Lower lobe of right lung (tissue), 2 donors: ENCODE measurements around the gene JAM3. TPM values are rescaled to one million over a fixed set of nuclear protein-coding genes. Genes with fewer than 3 reads are reported as not detected.

ENCODE experiments used
- ATAC-seq, 2 donors: fragments of 200-7000 bp; cut with Tn5 transposase; one replicate each; pipeline ENCODE4 v1.9.1; 2020 to 2022; ENCODE audit warnings: mild to moderate bottlenecking in 2 of 2, moderate library complexity in 2 of 2
- DNase-seq: peaks from one replicate; pipeline ENCODE4 v3.0.0-alpha.2; 2020
- H3K27ac ChIP-seq: fragments of 200-600 bp; one replicate; pipeline ENCODE4 v1.8.0; 2022
- H3K27me3 ChIP-seq: fragments of 200-600 bp; one replicate; pipeline ENCODE4 v1.8.0; 2022; ENCODE audit warnings: low read depth
- H3K36me3 ChIP-seq: fragments of 200-600 bp; one replicate; pipeline ENCODE4 v1.8.0; 2022; ENCODE audit warnings: mild to moderate bottlenecking
- H3K4me1 ChIP-seq: fragments of 200-600 bp; one replicate; pipeline ENCODE4 v1.8.0; 2022
- H3K4me3 ChIP-seq: fragments of 200-600 bp; one replicate; pipeline ENCODE4 v1.8.0; 2022; ENCODE audit warnings: mild to moderate bottlenecking
- H3K9me3 ChIP-seq: fragments of 200-600 bp; one replicate; pipeline ENCODE4 v1.8.0; 2022
- intact Hi-C: fragments of 100-400 bp; cut with DNase I; formaldehyde crosslinking; loops from one replicate; pipeline ENCODE4 v1.11.0; 2022
- total RNA-seq: library from RNA; stranded (reverse); fragmentation: NEBNext Ultra II Directional; extraction: Animal tissue kit (Norgen Biotek cat#: 25700); gene quantifications from one replicate; pipeline ENCODE4 v1.2.1, GENCODE V29; 2021
- TF ChIP-seq, protein P1 (sequence below): fragments of 200-600 bp; IDR thresholded peaks from one replicate; pipeline ENCODE4 v1.8.0; 2022; ENCODE audit warnings: antibody characterized with exemption, mild to moderate bottlenecking
- donor health status: DM: no; HTN: yes; CAD: no; lungs with severe emphysema.

JAM3 gene
- total RNA-seq, 1 donor from 2014 or later, result 32.1 TPM

DNA sequence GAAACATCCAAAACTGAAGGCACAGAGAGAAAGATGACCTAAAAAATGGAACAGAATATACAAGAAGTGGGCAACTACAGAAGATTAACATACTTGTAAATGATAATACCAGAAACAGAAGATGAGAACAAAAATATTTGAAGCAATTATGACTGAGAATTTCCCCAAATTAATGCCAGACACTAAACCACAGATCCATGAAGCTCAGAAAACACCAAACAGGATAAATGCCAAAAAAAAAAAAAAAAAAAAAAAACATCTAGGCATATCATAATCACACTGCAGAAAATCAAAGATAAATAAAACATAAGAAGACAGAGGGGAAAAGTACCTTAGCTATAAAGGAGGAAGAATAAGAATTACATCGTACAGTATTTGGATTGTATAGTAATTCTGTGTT, 65.3 kb downstream of the JAM3 start:
- TF ChIP-seq, protein P1, sequence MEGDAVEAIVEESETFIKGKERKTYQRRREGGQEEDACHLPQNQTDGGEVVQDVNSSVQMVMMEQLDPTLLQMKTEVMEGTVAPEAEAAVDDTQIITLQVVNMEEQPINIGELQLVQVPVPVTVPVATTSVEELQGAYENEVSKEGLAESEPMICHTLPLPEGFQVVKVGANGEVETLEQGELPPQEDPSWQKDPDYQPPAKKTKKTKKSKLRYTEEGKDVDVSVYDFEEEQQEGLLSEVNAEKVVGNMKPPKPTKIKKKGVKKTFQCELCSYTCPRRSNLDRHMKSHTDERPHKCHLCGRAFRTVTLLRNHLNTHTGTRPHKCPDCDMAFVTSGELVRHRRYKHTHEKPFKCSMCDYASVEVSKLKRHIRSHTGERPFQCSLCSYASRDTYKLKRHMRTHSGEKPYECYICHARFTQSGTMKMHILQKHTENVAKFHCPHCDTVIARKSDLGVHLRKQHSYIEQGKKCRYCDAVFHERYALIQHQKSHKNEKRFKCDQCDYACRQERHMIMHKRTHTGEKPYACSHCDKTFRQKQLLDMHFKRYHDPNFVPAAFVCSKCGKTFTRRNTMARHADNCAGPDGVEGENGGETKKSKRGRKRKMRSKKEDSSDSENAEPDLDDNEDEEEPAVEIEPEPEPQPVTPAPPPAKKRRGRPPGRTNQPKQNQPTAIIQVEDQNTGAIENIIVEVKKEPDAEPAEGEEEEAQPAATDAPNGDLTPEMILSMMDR, result no peak
- Histone ChIP-seq H3K36me3 (no peaks in the 10 kb centered on the region), H3K27ac (no peak overlapping the region), H3K27me3 (no peaks in the 10 kb centered on the region), H3K9me3 (peaks cover 11% of the 10 kb centered on the region), H3K4me1 (no peaks in the 10 kb centered on the region), H3K4me3 (no peak overlapping the region)
- no peak for ATAC-seq
- DNase-seq, result no peak
- intact Hi-C loops, result loop anchor here (10.0 kb wide), 1 partner anchor 79 kb away; no protein-coding TSS in a partner anchor

DNA sequence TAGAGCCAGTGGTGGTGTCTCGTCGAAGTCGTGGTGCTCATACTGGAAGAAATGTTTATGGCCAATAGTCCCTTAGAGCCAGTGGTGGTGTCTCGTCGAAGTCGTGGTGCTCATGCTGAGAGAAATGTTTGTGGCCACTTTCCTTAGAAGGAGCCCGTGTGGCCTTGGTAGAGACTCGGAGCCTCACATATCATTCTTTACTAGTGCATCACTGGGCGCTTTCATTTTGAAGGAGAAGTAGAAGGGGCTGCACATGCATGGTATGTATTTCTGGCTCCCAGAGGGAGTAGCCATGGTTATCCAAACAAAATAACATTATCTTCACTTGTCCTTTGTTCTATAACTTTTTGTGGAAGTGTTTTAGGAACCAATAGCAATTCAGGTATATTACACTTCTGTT, 69.5 kb downstream of the JAM3 start:
- no peaks in the 10 kb centered on the region for H3K9me3 ChIP-seq
- no peak overlapping the region for H3K27ac ChIP-seq
- H3K36me3 ChIP-seq, result no peaks in the 10 kb centered on the region
- H3K4me1 ChIP-seq, result no peaks in the 10 kb centered on the region
- H3K27me3 ChIP-seq, result no peaks in the 10 kb centered on the region
- ATAC-seq (no peak), DNase-seq (no peak)
- intact Hi-C loops, result loop anchor here (10.0 kb wide), 1 partner anchor 84 kb away; no protein-coding TSS in a partner anchor
- TF ChIP-seq, protein P1, result no peak
- no peak overlapping the region for H3K4me3 ChIP-seq

DNA sequence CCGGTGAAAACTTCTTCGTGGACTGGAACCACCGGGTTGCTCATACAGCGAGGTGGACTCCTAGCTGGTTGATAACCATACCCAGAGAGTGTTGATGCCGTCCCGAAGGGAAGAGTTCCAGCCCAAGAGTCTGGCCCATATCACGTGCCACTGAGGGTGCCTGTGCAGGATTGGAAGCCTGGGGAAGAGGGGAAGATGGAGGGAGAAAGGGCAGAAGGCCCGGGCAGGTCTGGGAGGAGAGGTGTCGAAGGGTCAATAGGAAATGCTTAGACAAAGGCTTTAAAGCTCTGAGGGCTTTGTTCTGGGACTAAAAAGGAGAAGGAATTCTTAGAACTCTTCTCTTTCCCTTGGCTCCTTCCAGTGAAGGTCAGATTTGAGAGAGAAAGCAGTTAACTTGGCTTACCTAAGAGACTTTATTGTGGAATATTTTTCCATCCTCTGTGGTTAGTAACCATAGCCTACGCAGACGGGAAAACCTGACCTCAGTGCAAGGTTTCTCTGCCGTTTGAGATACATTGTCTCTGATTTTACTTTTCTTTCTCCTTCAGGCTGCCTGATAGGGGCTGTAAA, 70.5 kb downstream of the JAM3 start:
- ATAC-seq (peak in 1 of 2 donors; percentile 7), DNase-seq (no peak)
- H3K4me1 ChIP-seq, result no peaks in the 10 kb centered on the region
- TF ChIP-seq, protein P1, result no peak
- no peaks in the 10 kb centered on the region for H3K27me3 ChIP-seq
- intact Hi-C loops, result loop anchor here (10.0 kb wide), 1 partner anchor 85 kb away; no protein-coding TSS in a partner anchor
- H3K4me3 ChIP-seq, result no peak overlapping the region
- H3K9me3 ChIP-seq, result no peaks in the 10 kb centered on the region
- no peaks in the 10 kb centered on the region for H3K36me3 ChIP-seq
- no peak overlapping the region for H3K27ac ChIP-seq

DNA sequence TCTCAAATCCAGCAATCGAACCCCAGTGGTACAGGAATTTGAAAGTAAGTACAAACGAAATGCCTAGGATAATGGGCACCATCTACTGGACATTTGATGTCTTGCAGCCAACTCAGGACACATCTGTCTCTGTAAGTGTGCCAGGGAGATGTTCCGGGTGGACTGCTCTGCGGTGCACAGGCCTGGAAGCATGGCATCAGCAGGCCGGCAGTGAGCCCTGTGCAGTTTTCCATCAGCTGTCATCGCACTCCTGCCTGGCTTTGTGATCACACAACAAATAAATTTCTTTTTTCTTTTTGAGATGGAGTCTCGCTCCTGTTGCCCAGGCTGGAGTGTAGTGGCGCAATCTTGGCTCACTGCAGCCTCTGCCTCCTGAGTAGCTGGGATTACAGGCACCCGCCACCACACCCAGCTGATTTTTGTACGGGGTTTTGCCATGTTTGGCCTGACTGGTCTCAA, 71.0 kb downstream of the JAM3 start:
- Histone ChIP-seq H3K36me3 (no peaks in the 10 kb centered on the region), H3K9me3 (no peaks in the 10 kb centered on the region), H3K4me3 (no peak overlapping the region), H3K27ac (no peak overlapping the region), H3K27me3 (no peaks in the 10 kb centered on the region), H3K4me1 (no peaks in the 10 kb centered on the region)
- intact Hi-C loops, result loop anchor here (10.0 kb wide), 1 partner anchor 85 kb away; no protein-coding TSS in a partner anchor
- peak; percentile 72 to 83 for ATAC-seq
- DNase-seq, result no peak
- TF ChIP-seq, protein P1, result peak; percentile 86

DNA sequence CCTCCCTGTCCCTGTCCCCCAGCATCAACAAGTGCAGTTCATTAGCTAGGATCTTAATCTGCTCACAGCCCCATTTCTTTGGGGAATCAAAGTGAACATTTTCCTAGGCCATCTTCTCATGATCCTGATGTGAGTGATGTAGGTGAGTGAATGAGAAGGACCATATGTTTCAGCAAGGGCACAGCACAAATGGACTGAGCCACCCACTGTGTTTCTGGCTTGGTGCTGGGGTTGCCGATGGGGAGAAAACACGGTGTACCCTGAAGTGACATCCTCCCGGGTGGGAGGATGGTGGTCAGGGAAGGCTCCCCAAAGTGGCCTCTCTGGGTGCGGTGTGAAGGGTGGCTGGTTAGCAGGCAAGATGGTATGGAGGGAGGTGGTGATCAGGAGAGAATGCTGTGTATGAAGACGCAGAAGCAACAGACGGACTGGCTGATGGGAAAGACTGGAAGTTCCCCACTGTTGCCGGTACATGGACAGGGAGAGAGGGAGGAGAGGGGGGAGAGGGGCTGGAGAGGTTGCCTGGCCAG, 72.2 kb downstream of the JAM3 start:
- ATAC-seq, result no peak
- no peaks in the 10 kb centered on the region for H3K27me3 ChIP-seq

More for the DNA sequence above, 72.2 kb downstream of the JAM3 start:
- H3K9me3 ChIP-seq, result no peaks in the 10 kb centered on the region
- H3K36me3 ChIP-seq, result peaks cover 6% of the 10 kb centered on the region
- no peak for DNase-seq
- no peak overlapping the region for H3K4me3 ChIP-seq
- intact Hi-C loops, result no loop called here
- TF ChIP-seq, protein P1, result no peak
- H3K27ac ChIP-seq, result no peak overlapping the region
- no peaks in the 10 kb centered on the region for H3K4me1 ChIP-seq
